ENCODE measurements around the gene ZNF300.
"Not testable (repeated sequence)": the region's sequence is repeated elsewhere in the genome, so short reads cannot be mapped to it uniquely, and the experiment has no call there.

GRCh38 chr5:150845185-150845859 is 59.5 kb downstream of the ZNF300 start:
- TF ChIP-seq, protein P1, sequence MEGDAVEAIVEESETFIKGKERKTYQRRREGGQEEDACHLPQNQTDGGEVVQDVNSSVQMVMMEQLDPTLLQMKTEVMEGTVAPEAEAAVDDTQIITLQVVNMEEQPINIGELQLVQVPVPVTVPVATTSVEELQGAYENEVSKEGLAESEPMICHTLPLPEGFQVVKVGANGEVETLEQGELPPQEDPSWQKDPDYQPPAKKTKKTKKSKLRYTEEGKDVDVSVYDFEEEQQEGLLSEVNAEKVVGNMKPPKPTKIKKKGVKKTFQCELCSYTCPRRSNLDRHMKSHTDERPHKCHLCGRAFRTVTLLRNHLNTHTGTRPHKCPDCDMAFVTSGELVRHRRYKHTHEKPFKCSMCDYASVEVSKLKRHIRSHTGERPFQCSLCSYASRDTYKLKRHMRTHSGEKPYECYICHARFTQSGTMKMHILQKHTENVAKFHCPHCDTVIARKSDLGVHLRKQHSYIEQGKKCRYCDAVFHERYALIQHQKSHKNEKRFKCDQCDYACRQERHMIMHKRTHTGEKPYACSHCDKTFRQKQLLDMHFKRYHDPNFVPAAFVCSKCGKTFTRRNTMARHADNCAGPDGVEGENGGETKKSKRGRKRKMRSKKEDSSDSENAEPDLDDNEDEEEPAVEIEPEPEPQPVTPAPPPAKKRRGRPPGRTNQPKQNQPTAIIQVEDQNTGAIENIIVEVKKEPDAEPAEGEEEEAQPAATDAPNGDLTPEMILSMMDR (IDR thresholded peaks at IDR 0.05): not testable (repeated sequence)
- TF ChIP-seq POLR2AphosphoS5, POLR2A (IDR thresholded peaks at IDR 0.05): not testable (repeated sequence)
